PC-9 (cell line): ENCODE measurements around the gene DST. TPM values are rescaled to one million over a fixed set of nuclear protein-coding genes. Genes with fewer than 3 reads are reported as not detected.

ENCODE experiments used
- BruUV-seq: library from RNA; stranded (reverse); fragments of 400-500 nt; replicated peaks from 2 replicates; lab custom pipeline; 2021; lab: Mats Ljungman, UMichigan
- CTCF ChIA-PET: fragments of 300-600 bp; sonication (Branson Sonifier 250); formaldehyde crosslinking; loops from one replicate; lab custom pipeline; 2022; ENCODE audit warnings: antibody characterized with exemption; lab: Charles Lee
- POLR2A ChIA-PET: fragments of 300-600 bp; sonication (Branson Sonifier 250); formaldehyde crosslinking; loops from one replicate; lab custom pipeline; 2022; ENCODE audit warnings: antibody characterized with exemption; ENCODE audit not compliant: unreplicated experiment; lab: Charles Lee
- DNase-seq, 2 experiments: peaks; one replicate each; pipeline versions ENCODE4 v3.0.0 to v3.0.0-alpha.2; 2015 to 2022; ENCODE audit warnings: mixed read lengths in 1 of 2
- H2AFZ ChIP-seq: fragments of 200-600 bp; sonication (generic); 2 replicates; pipeline ENCODE4 v1.8.1; 2017; ENCODE audit warnings: antibody characterized with exemption
- H3F3A ChIP-seq: fragments of 200-600 bp; sonication (generic); 2 replicates; pipeline ENCODE4 v1.8.1; 2017; ENCODE audit warnings: antibody characterized with exemption, mild to moderate bottlenecking, low read depth; ENCODE audit not compliant: insufficient read depth
- H3K27ac ChIP-seq: fragments of 200-600 bp; sonication (generic); 2 replicates; pipeline ENCODE4 v1.6.1; 2016; ENCODE audit warnings: mixed run types
- H3K27me3 ChIP-seq: fragments of 200-600 bp; sonication (generic); 2 replicates; pipeline ENCODE4 v1.6.1; 2016; ENCODE audit warnings: low read depth, mixed run types; ENCODE audit not compliant: insufficient read depth
- H3K36me3 ChIP-seq: fragments of 200-600 bp; sonication (generic); 2 replicates; pipeline ENCODE4 v1.6.1; 2016; ENCODE audit warnings: low read depth, mixed run types
- H3K4me1 ChIP-seq: fragments of 200-600 bp; sonication (generic); replicated peaks from 2 replicates; pipeline ENCODE4 v1.6.1; 2016; ENCODE audit warnings: mixed run types; ENCODE audit not compliant: insufficient read depth
- H3K4me2 ChIP-seq: fragments of 200-600 bp; sonication (generic); 2 replicates; pipeline ENCODE4 v1.6.1; 2017; ENCODE audit warnings: mixed run types
- H3K4me3 ChIP-seq: fragments of 200-600 bp; sonication (generic); 2 replicates; pipeline ENCODE4 v1.6.1; 2016; ENCODE audit warnings: mixed run types
- H3K79me2 ChIP-seq: fragments of 200-600 bp; sonication (generic); 2 replicates; pipeline ENCODE4 v1.6.1; 2017; ENCODE audit warnings: low read depth, mixed run types
- H3K9me2 ChIP-seq: fragments of 200-600 bp; sonication (generic); 2 replicates; pipeline ENCODE4 v1.8.1; 2017; ENCODE audit warnings: mild to moderate bottlenecking; ENCODE audit not compliant: insufficient read depth
- H3K9me3 ChIP-seq: fragments of 200-600 bp; sonication (generic); 2 replicates; pipeline ENCODE4 v1.8.1; 2016; ENCODE audit warnings: low read depth; ENCODE audit not compliant: insufficient read depth
- H4K20me1 ChIP-seq: fragments of 200-600 bp; sonication (generic); 2 replicates; pipeline ENCODE4 v1.8.1; 2017; ENCODE audit not compliant: insufficient read depth
- CTCF ChIP-seq: fragments of 200-600 bp; sonication (generic); conservative IDR thresholded peaks from 2 replicates; pipeline ENCODE4 v1.6.1; 2017; ENCODE audit warnings: mixed run types, antibody characterized with exemption, mild to moderate bottlenecking, moderate library complexity
- EZH2 ChIP-seq: fragments of 200-600 bp; sonication (generic); IDR thresholded peaks from 2 replicates; pipeline ENCODE4 v1.8.0; 2017; ENCODE audit warnings: antibody characterized with exemption, low read depth
- intact Hi-C: fragments of 100-400 bp; cut with micrococcal nuclease; formaldehyde crosslinking; loops from one replicate; pipeline ENCODE4 v1.10.0; 2022; ENCODE audit not compliant: unreplicated experiment
- total RNA-seq: library from RNA; stranded (reverse); gene quantifications from 2 replicates; pipeline ENCODE4 v1.2.3, GENCODE V29; 2021

DST gene
- total RNA-seq, 1 experiment from 2014 or later: 217 TPM

- H4K20me1 ChIP-seq: no peaks in the 10 kb centered on the region
- TF ChIP-seq EZH2 (no peak), CTCF (no peak)
- no peak overlapping the region for H3K4me3 ChIP-seq
- peaks cover 15% of the 10 kb centered on the region; the same call in 1 of the 2 replicates for H3K79me2 ChIP-seq
- no peak overlapping the region for H2AFZ ChIP-seq
- no peak overlapping the region for H3K27ac ChIP-seq
- intact Hi-C loops: no loop called here
- H3K9me3 ChIP-seq: no peaks in the 10 kb centered on the region
- H3K9me2 ChIP-seq: no peaks in the 10 kb centered on the region
- H3K36me3 ChIP-seq: no peaks in the 10 kb centered on the region; the same call in 1 of the 2 replicates
- no peaks in the 10 kb centered on the region for H3K4me1 ChIP-seq
- POLR2A ChIA-PET: no interaction called here
- DNase-seq: no peak
- CTCF ChIA-PET: no interaction called here
- BruUV-seq: no TSS peak
- no peaks in the 10 kb centered on the region for H3K27me3 ChIP-seq
- H3K4me2 ChIP-seq: no peak overlapping the region
- peaks cover 7% of the 10 kb centered on the region; the same call in 1 of the 2 replicates for H3F3A ChIP-seq
Measured at GRCh38 chr6:56659721-56660380, 17.2 kb upstream of the DST start.

GRCh38 chr6:56658326-56658725, 15.6 kb upstream of the DST start:
- H3K27ac ChIP-seq: no peak overlapping the region
- H3K4me1 ChIP-seq: peaks cover 10% of the 10 kb centered on the region
- TF ChIP-seq CTCF (no peak), EZH2 (no peak)
- H4K20me1 ChIP-seq: no peaks in the 10 kb centered on the region
- no peak for DNase-seq
- ChIA-PET POLR2A (no interaction called here), CTCF (interaction anchor here (0.7 kb wide), 1 partner anchor 12 kb away, joined by 4 read pairs; no protein-coding TSS in a partner anchor)
- H3K4me3 ChIP-seq: no peak overlapping the region
- peaks cover 13% of the 10 kb centered on the region for H3F3A ChIP-seq
- H3K79me2 ChIP-seq: peaks cover 9% of the 10 kb centered on the region; the same call in 1 of the 2 replicates
- no peaks in the 10 kb centered on the region for H3K9me2 ChIP-seq
- no TSS peak for BruUV-seq
- H3K9me3 ChIP-seq: no peaks in the 10 kb centered on the region
- no peak overlapping the region for H3K4me2 ChIP-seq
- no peaks in the 10 kb centered on the region; the same call in 1 of the 2 replicates for H3K36me3 ChIP-seq
- H3K27me3 ChIP-seq: no peaks in the 10 kb centered on the region
- intact Hi-C loops: no loop called here
- H2AFZ ChIP-seq: no peak overlapping the region

GRCh38 chr6:56657354-56657753, 14.7 kb upstream of the DST start:
- BruUV-seq: no TSS peak
- peaks cover 20% of the 10 kb centered on the region for H3K4me1 ChIP-seq
- no peaks in the 10 kb centered on the region for H3K9me3 ChIP-seq
- no peak for DNase-seq
- CTCF ChIA-PET: no interaction called here
- POLR2A ChIA-PET: no interaction called here
- intact Hi-C loops: no loop called here
- peaks cover 20% of the 10 kb centered on the region for H3F3A ChIP-seq
- TF ChIP-seq CTCF (no peak), EZH2 (no peak)
- H2AFZ ChIP-seq: no peak overlapping the region
- peaks cover 9% of the 10 kb centered on the region; the same call in 1 of the 2 replicates for H3K79me2 ChIP-seq
- H3K4me2 ChIP-seq: no peak overlapping the region
- no peaks in the 10 kb centered on the region for H4K20me1 ChIP-seq
- no peak overlapping the region for H3K4me3 ChIP-seq
- H3K27ac ChIP-seq: no peak overlapping the region
- no peaks in the 10 kb centered on the region for H3K9me2 ChIP-seq
- H3K36me3 ChIP-seq: no peaks in the 10 kb centered on the region
- H3K27me3 ChIP-seq: no peaks in the 10 kb centered on the region
